Omental fat pad (tissue), 4 donors: ENCODE data around the gene MTHFD1. TPM values are rescaled to one million over a fixed set of nuclear protein-coding genes. Genes with fewer than 3 reads are reported as not detected.

Source experiments
- ATAC-seq: fragments of 150-250 bp; one replicate; pipeline ENCODE4 v1.9.1; 2016; ENCODE audit warnings: mild to moderate bottlenecking, moderate library complexity; ENCODE audit not compliant: low FRiP score
- DNase-seq: peaks from one replicate; pipeline ENCODE4 v3.0.0-alpha.2; 2019; ENCODE audit warnings: low spot score
- total RNA-seq, 4 donors: library from RNA; depleted of rRNA; stranded (reverse); fragments of >200 nt; gene quantifications; one replicate each; pipeline ENCODE4 v1.1.0, GENCODE V29; 2016
- TF ChIP-seq, protein P1 (sequence below), 3 donors: fragments of 450-650 bp; IDR thresholded peaks; one replicate each; pipeline ENCODE4 v1.5.1; 2016 to 2017; ENCODE audit warnings: antibody characterized with exemption in 3 of 3, mild to moderate bottlenecking in 3 of 3, moderate library complexity in 2 of 3

Gene MTHFD1
- total RNA-seq, 4 donors from 2014 or later: 58.0 to 138 (median 86.9) TPM

DNA sequence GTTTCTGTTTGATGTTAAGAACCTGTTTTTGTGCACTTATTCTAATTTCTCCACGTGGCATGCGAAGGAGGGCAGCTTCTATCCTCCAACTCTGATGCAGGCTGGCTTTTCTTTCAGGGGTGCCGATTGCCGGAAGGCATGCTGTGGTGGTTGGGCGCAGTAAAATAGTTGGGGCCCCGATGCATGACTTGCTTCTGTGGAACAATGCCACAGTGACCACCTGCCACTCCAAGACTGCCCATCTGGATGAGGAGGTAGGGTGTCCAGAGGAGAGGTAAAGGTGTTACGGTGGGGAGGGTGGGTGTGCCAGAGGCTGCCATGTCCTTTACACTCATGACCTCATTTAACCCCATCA, 29.6 kb downstream of the MTHFD1 start:
- ATAC-seq (no peak), DNase-seq (no peak)
- TF ChIP-seq, protein P1, sequence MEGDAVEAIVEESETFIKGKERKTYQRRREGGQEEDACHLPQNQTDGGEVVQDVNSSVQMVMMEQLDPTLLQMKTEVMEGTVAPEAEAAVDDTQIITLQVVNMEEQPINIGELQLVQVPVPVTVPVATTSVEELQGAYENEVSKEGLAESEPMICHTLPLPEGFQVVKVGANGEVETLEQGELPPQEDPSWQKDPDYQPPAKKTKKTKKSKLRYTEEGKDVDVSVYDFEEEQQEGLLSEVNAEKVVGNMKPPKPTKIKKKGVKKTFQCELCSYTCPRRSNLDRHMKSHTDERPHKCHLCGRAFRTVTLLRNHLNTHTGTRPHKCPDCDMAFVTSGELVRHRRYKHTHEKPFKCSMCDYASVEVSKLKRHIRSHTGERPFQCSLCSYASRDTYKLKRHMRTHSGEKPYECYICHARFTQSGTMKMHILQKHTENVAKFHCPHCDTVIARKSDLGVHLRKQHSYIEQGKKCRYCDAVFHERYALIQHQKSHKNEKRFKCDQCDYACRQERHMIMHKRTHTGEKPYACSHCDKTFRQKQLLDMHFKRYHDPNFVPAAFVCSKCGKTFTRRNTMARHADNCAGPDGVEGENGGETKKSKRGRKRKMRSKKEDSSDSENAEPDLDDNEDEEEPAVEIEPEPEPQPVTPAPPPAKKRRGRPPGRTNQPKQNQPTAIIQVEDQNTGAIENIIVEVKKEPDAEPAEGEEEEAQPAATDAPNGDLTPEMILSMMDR (IDR thresholded peaks at IDR 0.05): no peak

DNA sequence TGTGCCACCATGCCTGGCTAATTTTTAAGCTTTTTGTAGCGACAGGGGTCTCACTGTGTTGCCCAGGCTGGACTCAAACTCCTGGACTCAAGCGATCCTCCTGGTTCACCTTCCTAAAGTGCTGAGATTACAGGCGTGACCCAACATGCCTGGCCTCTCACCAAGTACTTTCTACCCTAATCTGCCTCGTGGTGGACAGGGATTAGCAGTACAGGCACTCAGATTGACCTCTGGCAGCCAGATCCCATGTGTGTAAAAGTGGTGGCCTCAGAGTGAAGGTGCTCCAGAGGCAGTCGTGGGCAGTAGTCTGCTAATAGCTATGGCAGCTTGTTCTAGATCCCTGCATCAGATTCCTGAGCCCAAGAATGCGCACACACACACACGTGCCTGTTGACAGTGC, 30.9 kb downstream of the MTHFD1 start:
- TF ChIP-seq, protein P1 (IDR thresholded peaks at IDR 0.05): no peak
- ATAC-seq (no peak), DNase-seq (no peak)

DNA sequence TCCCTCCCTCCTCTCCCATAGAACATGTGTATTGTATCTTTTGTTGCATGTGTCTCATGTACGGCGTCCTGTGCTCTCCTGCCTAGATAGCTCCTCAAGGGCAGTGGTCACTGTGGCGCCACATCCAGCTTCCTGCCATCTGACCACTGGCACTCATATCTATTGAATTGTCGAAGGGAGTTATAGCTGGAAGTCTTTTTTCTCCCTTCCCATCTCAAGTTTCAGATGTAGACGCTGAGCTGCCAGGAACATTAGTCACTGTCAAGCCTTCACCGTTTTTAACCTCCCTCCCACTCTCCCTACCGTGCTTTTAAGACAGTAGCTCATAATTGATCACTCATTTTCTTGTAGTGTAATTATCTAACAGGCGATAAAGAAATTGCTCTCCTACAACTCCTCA, 33.0 kb downstream of the MTHFD1 start:
- TF ChIP-seq, protein P1 (IDR thresholded peaks at IDR 0.05): no peak
- DNase-seq (no peak), ATAC-seq (peak; percentile 75)

DNA sequence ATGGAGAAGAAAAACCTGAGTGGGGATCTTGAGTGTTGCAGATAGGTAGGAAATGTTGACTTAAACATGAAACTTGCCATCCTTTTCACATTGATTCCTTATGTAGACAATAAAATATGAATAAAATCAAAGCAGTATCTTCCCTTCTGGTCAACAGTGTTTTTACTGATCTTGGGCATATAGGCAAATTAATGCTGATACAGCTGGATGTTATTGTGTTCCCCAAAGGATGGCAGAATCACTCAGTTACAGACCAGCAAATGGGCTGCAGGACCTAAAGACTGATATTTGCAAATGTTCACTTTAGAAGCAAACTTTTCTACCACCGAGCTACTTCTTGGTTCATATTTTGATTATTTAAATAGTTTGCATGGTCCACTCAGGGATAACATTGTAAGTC, 33.9 kb downstream of the MTHFD1 start:
- ATAC-seq (no peak), DNase-seq (no peak)
- TF ChIP-seq, protein P1 (IDR thresholded peaks at IDR 0.05): no peak

DNA sequence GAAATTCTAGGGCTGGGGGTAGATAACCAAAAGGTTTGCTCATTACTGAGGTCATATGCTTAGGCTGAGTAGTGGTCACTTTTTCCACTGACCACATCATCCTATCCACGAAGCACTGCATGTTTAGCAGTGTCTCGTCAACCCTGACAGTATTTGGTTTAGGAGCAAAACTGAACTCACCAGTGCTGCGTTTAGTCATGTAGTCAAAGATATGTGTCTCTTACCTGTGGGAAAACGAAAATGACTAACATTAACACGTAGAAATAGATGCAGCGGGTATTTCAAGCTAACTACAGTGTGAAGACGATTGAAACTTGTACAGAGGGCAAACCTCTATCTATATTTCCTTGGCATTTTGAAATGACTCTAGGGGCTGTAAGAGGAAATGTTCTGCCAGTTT, 34.6 kb downstream of the MTHFD1 start:
- DNase-seq: no peak
- no peak for ATAC-seq
- TF ChIP-seq, protein P1 (IDR thresholded peaks at IDR 0.05): no peak

DNA sequence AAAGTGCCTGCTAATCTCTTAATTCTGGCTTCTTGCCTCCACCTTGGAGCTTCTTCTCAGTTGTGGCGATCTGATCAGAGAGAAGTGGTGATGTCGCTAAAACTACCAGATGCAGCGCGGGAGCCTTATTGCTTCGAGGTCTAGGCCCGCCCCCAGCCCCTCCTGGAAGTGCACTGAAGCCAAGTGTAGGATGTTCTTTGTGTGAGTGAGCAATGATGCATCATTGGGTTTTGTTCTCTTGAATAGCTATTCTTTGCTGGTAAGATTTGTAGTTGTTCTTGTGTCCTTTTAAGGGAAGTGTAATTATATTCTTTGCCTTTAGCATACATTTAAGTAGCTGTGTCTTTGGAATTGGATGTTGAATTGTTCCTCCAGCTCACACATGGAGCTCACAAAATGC, 35.8 kb downstream of the MTHFD1 start:
- TF ChIP-seq, protein P1 (IDR thresholded peaks at IDR 0.05): no peak
- ATAC-seq (no peak), DNase-seq (no peak)

DNA sequence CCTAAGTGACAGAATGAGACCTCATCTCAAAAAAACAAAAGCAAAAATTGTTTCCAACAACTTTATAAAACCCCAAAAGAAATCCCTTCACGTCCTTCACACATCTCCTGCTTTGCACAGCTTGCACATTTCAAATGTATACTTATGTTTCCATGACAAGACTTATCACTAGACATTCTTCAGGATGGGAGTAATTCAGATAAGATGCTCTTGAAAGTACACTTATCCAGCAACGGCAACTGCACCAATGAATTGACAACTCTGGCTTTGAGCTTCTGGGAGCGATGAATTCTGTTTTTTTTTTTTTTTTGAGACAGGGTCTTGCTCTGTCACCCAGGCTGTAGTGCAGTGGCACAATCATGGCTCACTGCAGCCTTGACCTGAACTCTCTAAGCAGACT, 46.4 kb downstream of the MTHFD1 start:
- ATAC-seq: no peak

More for the DNA sequence above, 46.4 kb downstream of the MTHFD1 start:
- DNase-seq: no peak
- TF ChIP-seq, protein P1 (IDR thresholded peaks at IDR 0.05): no peak
